Measurements from ENCODE around the gene NBPF1.
"Not testable (repeated sequence)": the region's sequence is repeated elsewhere in the genome, so short reads cannot be mapped to it uniquely, and the experiment has no call there.

The NBPF1 gene

DNA sequence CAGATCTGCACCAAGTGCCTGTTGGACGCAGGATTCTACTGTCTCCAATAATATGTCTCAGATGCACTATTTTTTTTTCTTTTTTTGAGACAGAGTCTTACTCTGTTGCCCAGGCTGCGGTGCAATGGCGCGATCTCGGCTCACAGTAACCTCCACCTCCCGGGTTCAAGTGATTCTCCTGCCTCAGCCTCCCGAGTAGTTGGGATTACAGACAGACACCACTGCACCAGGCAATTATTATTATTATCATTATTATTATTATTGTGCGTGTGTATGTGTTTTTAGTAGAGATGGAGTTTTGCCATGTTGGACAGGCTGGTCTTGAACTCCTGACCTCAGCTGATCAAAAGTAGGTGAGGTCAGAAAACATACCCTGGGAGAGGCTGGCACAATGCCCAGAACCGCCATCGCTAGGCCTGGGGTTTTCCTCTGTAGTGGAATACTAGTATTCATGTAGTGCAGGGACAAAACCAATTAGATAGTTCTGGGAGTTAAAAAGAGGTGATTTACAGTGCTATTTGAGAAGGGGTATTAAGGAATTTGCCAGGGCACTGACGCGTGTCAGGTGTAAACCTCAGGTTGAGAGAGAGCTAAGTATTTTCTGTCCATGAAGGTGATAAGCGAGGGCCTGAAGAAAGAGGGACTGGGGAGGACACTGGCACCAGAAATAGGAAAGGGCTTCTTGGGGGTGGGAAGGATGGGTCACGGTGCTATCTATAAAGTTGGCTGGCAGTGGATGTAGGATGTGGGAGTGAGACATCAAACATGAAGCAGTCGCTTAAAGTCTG is 100.5 kb downstream of the NBPF1 start:
- not testable (repeated sequence) for DNase-seq (ENCODE audit: low read depth)
